Hippocampal formation (tissue), 2 donors: Measurements from ENCODE around the gene TRPV3.

Experiments used
- DNase-seq, 2 donors: peaks; one replicate each; lab custom pipeline; 2025; lab: John Stamatoyannopoulos, UW

The TRPV3 gene

GRCh38 chr17:3546521-3546920 is 11.1 kb downstream of the TRPV3 start:
- DNase-seq = no peak

GRCh38 chr17:3545151-3545550 is 12.5 kb downstream of the TRPV3 start:
- DNase-seq = no peak

- no peak for DNase-seq
These were observed 13.2 kb downstream of the TRPV3 start for GRCh38 chr17:3544365-3544764.

- no peak for DNase-seq
These were observed 14.2 kb downstream of the TRPV3 start for GRCh38 chr17:3543453-3543852.

- no peak for DNase-seq
These were observed 15.1 kb downstream of the TRPV3 start for GRCh38 chr17:3542410-3543088.

GRCh38 chr17:3539881-3540540 is 17.6 kb downstream of the TRPV3 start:
- no peak for DNase-seq

GRCh38 chr17:3536716-3537115 is 20.9 kb downstream of the TRPV3 start:
- DNase-seq = no peak

- DNase-seq = peak; percentile 70 to 84
These were observed 22.2 kb downstream of the TRPV3 start for GRCh38 chr17:3535253-3535995.

GRCh38 chr17:3534881-3535252 is 22.7 kb downstream of the TRPV3 start:
- peak; percentile 49 to 63 for DNase-seq

- no peak for DNase-seq
These were observed 23.9 kb downstream of the TRPV3 start for GRCh38 chr17:3533752-3534151.

GRCh38 chr17:3532859-3533142 is 24.8 kb downstream of the TRPV3 start:
- DNase-seq = no peak

- DNase-seq = no peak
These were observed 25.3 kb downstream of the TRPV3 start for GRCh38 chr17:3532106-3532858.

GRCh38 chr17:3531266-3532101 is 26.1 kb downstream of the TRPV3 start:
- peak; percentile 93 to 97 for DNase-seq

- peak; percentile 57 to 75 for DNase-seq
These were observed 27.5 kb downstream of the TRPV3 start for GRCh38 chr17:3529817-3530741.

GRCh38 chr17:3528880-3529511 is 28.6 kb downstream of the TRPV3 start:
- peak in 1 of 2 donors; percentile 28 for DNase-seq

GRCh38 chr17:3528403-3528851 is 29.2 kb downstream of the TRPV3 start:
- DNase-seq = no peak

GRCh38 chr17:3527896-3528295 is 29.7 kb downstream of the TRPV3 start:
- DNase-seq = no peak

- no peak for DNase-seq
These were observed 30.1 kb downstream of the TRPV3 start for GRCh38 chr17:3527468-3527867.

- no peak for DNase-seq
These were observed 30.6 kb downstream of the TRPV3 start for GRCh38 chr17:3526971-3527370.

GRCh38 chr17:3526491-3526890 is 31.1 kb downstream of the TRPV3 start:
- no peak for DNase-seq
